ENCODE results near the gene FIGN. TPM values are rescaled to one million over a fixed set of nuclear protein-coding genes. Genes with fewer than 3 reads are reported as not detected.

The FIGN gene
- total and polyA plus RNA-seq, 2 donors (not counting 3 experiments of a cell fraction or from before 2014, with no cell fraction given), result 1.8 to 8.1 TPM

- Histone ChIP-seq H3K27me3 (ENCODE audit: control insufficient read depth in 2 of 2, insufficient read depth in 2 of 2, low read length in 2 of 2) (peaks cover 0 to 3% of the 10 kb centered on the region in 2 experiments), H3K4me1 (ENCODE audit: control insufficient read depth, extremely low read depth, insufficient read depth, low read length) (no peaks in the 10 kb centered on the region), H3K4me3 (replicated peaks in 1 of 3; ENCODE audit: insufficient read depth in 1 of 3, low read depth in 1 of 3, low read length in 3 of 3) (no peak overlapping the region), H3K36me3 (ENCODE audit: control insufficient read depth in 2 of 2, extremely low read depth in 1 of 2, insufficient read depth in 2 of 2, low read length in 2 of 2) (no peaks in the 10 kb centered on the region), H4K20me1 (replicated peaks; ENCODE audit: control insufficient read depth, extremely low read depth, insufficient read depth, low read length) (no peaks in the 10 kb centered on the region), H3K27ac (ENCODE audit: insufficient read depth, low read depth, low read length) (no peak overlapping the region), H3K9me1 (replicated peaks; ENCODE audit: control insufficient read depth, extremely low read depth, insufficient read depth, low read length) (no peaks in the 10 kb centered on the region), H3K4me2 (ENCODE audit: insufficient read depth, low read length) (no peak overlapping the region), H3K9ac (replicated peaks; ENCODE audit: extremely low read depth, insufficient read depth, low read length) (no peak overlapping the region), H3K79me2 (ENCODE audit: control insufficient read depth, insufficient read depth, low read length) (no peaks in the 10 kb centered on the region), H3K9me3 (replicated peaks; ENCODE audit: control insufficient read depth, insufficient read depth, low read length) (no peaks in the 10 kb centered on the region), H2AFZ (ENCODE audit: low read depth, low read length) (no peak overlapping the region)
- no TSS peak for BruUV-seq (replicated peaks)
- ChIA-PET POLR2A (no interaction called here), CTCF (no interaction called here)
- DNase-seq (ENCODE audit: low read depth, low spot score) (no peak), FAIRE-seq (no peak)
- TF ChIP-seq EZH2 (IDR thresholded peaks at IDR 0.05; ENCODE audit: borderline replicate concordance, low read depth, low read length, severe bottlenecking) (no peak), POLR2A (IDR thresholded peaks at IDR 0.05; ENCODE audit: low read depth, low read length) (no peak), MYC (IDR thresholded peaks at IDR 0.05; ENCODE audit: low read depth, low read length) (no peak), MAX (IDR thresholded peaks at IDR 0.05; ENCODE audit: insufficient read depth, insufficient read length) (no peak), JUN (IDR thresholded peaks at IDR 0.05; ENCODE audit: borderline replicate concordance, insufficient read depth, insufficient read length, low read depth) (no peak)
- intact Hi-C loops (cut with micrococcal nuclease), result no loop called here
- dilution Hi-C loops (cut with MboI; ENCODE audit: extremely low pct_ligation_motif_present, low sequenced_read_pairs), result no loop called here
Observed at GRCh38 chr2:163751696-163752095, 15.9 kb upstream of the FIGN start.

GRCh38 chr2:163748420-163748819 lies 12.6 kb upstream of the FIGN start:
- dilution Hi-C loops (cut with MboI; ENCODE audit: extremely low pct_ligation_motif_present, low sequenced_read_pairs), result no loop called here
- H3K36me3 ChIP-seq (ENCODE audit: control insufficient read depth in 2 of 2, extremely low read depth in 1 of 2, insufficient read depth in 2 of 2, low read length in 2 of 2), result no peaks in the 10 kb centered on the region
- CTCF ChIA-PET, result no interaction called here
- H3K9me3 ChIP-seq (replicated peaks; ENCODE audit: control insufficient read depth, insufficient read depth, low read length), result no peaks in the 10 kb centered on the region
- no peaks in the 10 kb centered on the region for H3K4me1 ChIP-seq (ENCODE audit: control insufficient read depth, extremely low read depth, insufficient read depth, low read length)
- H3K27ac ChIP-seq (ENCODE audit: insufficient read depth, low read depth, low read length), result no peak overlapping the region
- no peak overlapping the region for H3K9ac ChIP-seq (replicated peaks; ENCODE audit: extremely low read depth, insufficient read depth, low read length)
- no peaks in the 10 kb centered on the region for H3K9me1 ChIP-seq (replicated peaks; ENCODE audit: control insufficient read depth, extremely low read depth, insufficient read depth, low read length)
- H3K4me3 ChIP-seq (replicated peaks in 1 of 3; ENCODE audit: insufficient read depth in 1 of 3, low read depth in 1 of 3, low read length in 3 of 3), result no peak overlapping the region
- H4K20me1 ChIP-seq (replicated peaks; ENCODE audit: control insufficient read depth, extremely low read depth, insufficient read depth, low read length), result no peaks in the 10 kb centered on the region
- no peak for DNase-seq (ENCODE audit: low read depth, low spot score)
- intact Hi-C loops (cut with micrococcal nuclease), result no loop called here
- no peak overlapping the region for H2AFZ ChIP-seq (ENCODE audit: low read depth, low read length)
- peaks cover 0 to 2% of the 10 kb centered on the region in 2 experiments for H3K27me3 ChIP-seq (ENCODE audit: control insufficient read depth in 2 of 2, insufficient read depth in 2 of 2, low read length in 2 of 2)
- POLR2A ChIA-PET, result no interaction called here
- TF ChIP-seq MAX (IDR thresholded peaks at IDR 0.05; ENCODE audit: insufficient read depth, insufficient read length) (no peak), POLR2A (IDR thresholded peaks at IDR 0.05; ENCODE audit: low read depth, low read length) (no peak), MYC (IDR thresholded peaks at IDR 0.05; ENCODE audit: low read depth, low read length) (no peak), CTCF (IDR thresholded peaks at IDR 0.05; ENCODE audit: extremely low read depth in 1 of 2, insufficient read depth in 1 of 2, low read depth in 1 of 2, low read length in 2 of 2) (no peak), JUN (IDR thresholded peaks at IDR 0.05; ENCODE audit: borderline replicate concordance, insufficient read depth, insufficient read length, low read depth) (no peak), POLR2AphosphoS5 (IDR thresholded peaks at IDR 0.05; ENCODE audit: insufficient read depth, low read depth, low read length) (no peak), GATA2 (IDR thresholded peaks at IDR 0.05; ENCODE audit: insufficient read depth, insufficient read length, low read depth, low read length) (no peak), FOS (IDR thresholded peaks at IDR 0.05; ENCODE audit: borderline replicate concordance, insufficient read depth, low read length) (no peak), EZH2 (IDR thresholded peaks at IDR 0.05; ENCODE audit: borderline replicate concordance, low read depth, low read length, severe bottlenecking) (no peak)
- no TSS peak for BruUV-seq (replicated peaks)
- H3K79me2 ChIP-seq (ENCODE audit: control insufficient read depth, insufficient read depth, low read length), result no peaks in the 10 kb centered on the region
- no peak overlapping the region for H3K4me2 ChIP-seq (ENCODE audit: insufficient read depth, low read length)
- no peak for FAIRE-seq
